Neural progenitor cell (in vitro differentiated cells): ENCODE data around the gene LSM3.

Experiments
- EZH2 ChIP-seq: fragments of 200-600 bp; sonication (generic); IDR thresholded peaks from 2 replicates; pipeline ENCODE4 v1.6.1; 2017; ENCODE audit warnings: antibody characterized with exemption, mild to moderate bottlenecking, moderate library complexity
- TF ChIP-seq, protein P1 (sequence below): fragments of 200-600 bp; sonication (generic); IDR thresholded peaks from 2 replicates; pipeline ENCODE4 v1.5.1; 2017; ENCODE audit warnings: antibody characterized with exemption, mild to moderate bottlenecking

GRCh38 chr3:14214764-14215163 lies 36.1 kb downstream of the LSM3 start:
- TF ChIP-seq, protein P1, sequence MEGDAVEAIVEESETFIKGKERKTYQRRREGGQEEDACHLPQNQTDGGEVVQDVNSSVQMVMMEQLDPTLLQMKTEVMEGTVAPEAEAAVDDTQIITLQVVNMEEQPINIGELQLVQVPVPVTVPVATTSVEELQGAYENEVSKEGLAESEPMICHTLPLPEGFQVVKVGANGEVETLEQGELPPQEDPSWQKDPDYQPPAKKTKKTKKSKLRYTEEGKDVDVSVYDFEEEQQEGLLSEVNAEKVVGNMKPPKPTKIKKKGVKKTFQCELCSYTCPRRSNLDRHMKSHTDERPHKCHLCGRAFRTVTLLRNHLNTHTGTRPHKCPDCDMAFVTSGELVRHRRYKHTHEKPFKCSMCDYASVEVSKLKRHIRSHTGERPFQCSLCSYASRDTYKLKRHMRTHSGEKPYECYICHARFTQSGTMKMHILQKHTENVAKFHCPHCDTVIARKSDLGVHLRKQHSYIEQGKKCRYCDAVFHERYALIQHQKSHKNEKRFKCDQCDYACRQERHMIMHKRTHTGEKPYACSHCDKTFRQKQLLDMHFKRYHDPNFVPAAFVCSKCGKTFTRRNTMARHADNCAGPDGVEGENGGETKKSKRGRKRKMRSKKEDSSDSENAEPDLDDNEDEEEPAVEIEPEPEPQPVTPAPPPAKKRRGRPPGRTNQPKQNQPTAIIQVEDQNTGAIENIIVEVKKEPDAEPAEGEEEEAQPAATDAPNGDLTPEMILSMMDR, result no peak
- no peak for TF ChIP-seq EZH2
